ENCODE data around the gene SHROOM1. TPM values are rescaled to one million over a fixed set of nuclear protein-coding genes. Genes with fewer than 3 reads are reported as not detected.

SHROOM1 gene
- total and polyA plus RNA-seq, 9 of the 15 experiments (the other 6 are each of a cell fraction or from before 2014, with no cell fraction given), result 0.44 to 26.5 (median 11.9) TPM

GRCh38 chr5:132790201-132790865 lies 40.1 kb downstream of the SHROOM1 start:
- ChIA-PET CTCF (ENCODE audit: low intra/inter-chr PET ratio) (no interaction called here), POLR2A (interaction anchor here (0.8 to 1.5 kb wide), 5 partner anchors 10 to 52 kb away, joined by 3 to 5 read pairs (median 4); partner anchors contain the start of gene KIF3A)
- H4K20me1 ChIP-seq (replicated peaks; ENCODE audit: control insufficient read depth, insufficient read depth, low read length), result no peaks in the 10 kb centered on the region
- TF ChIP-seq NFATC3 (IDR thresholded peaks at IDR 0.05) (no peak), ZNF561 (CRISPR knock-in tag; conservative IDR thresholded peaks at IDR 0.05) (no peak), ZNF76 (CRISPR knock-in tag; IDR thresholded peaks at IDR 0.05; ENCODE audit: borderline replicate concordance) (no peak), ZNF133 (CRISPR knock-in tag; IDR thresholded peaks at IDR 0.05) (no peak), ZNF175 (CRISPR knock-in tag; IDR thresholded peaks at IDR 0.05; ENCODE audit: low read depth) (no peak), HMG20B (CRISPR knock-in tag; IDR thresholded peaks at IDR 0.05) (no peak), DPF2 (IDR thresholded peaks at IDR 0.05) (peak; percentile 85), SMARCA4 (IDR thresholded peaks at IDR 0.05) (peak; percentile 88), ZNF184 (CRISPR knock-in tag; IDR thresholded peaks at IDR 0.05) (no peak), TRIM28 (IDR thresholded peaks at IDR 0.05) (no peak), ZFP30 (CRISPR knock-in tag; IDR thresholded peaks at IDR 0.05; ENCODE audit: borderline replicate concordance) (no peak), CEBPB (tag; IDR thresholded peaks at IDR 0.05) (no peak), LEF1 (IDR thresholded peaks at IDR 0.05) (peak; percentile 57), KDM5B (IDR thresholded peaks at IDR 0.05; ENCODE audit: insufficient replicate concordance, low read depth, low read length) (no peak), STAT5B (CRISPR knock-in tag; IDR thresholded peaks at IDR 0.05) (no peak), PHF21A (IDR thresholded peaks at IDR 0.05; ENCODE audit: borderline replicate concordance, low read depth) (no peak), TGIF2 (CRISPR knock-in tag; IDR thresholded peaks at IDR 0.05) (no peak), MNT (conservative IDR thresholded peaks at IDR 0.05) (no peak), NCOA1 (IDR thresholded peaks at IDR 0.05; ENCODE audit: low read depth) (0 out of 2 replicates have a peak, but pooled peaks have one; percentile 29), SAP30 (IDR thresholded peaks at IDR 0.05; ENCODE audit: borderline replicate concordance, insufficient read depth, low read depth, low read length, poor library complexity, severe bottlenecking) (no peak), ZNF384 (IDR thresholded peaks at IDR 0.05; ENCODE audit: low read depth, low read length) (no peak), TCF3 (CRISPR knock-in tag; IDR thresholded peaks at IDR 0.05) (peak; percentile 36; the same call in 1 of the 2 replicates), RCOR1 (IDR thresholded peaks at IDR 0.05; ENCODE audit: borderline replicate concordance in 1 of 2, low read depth in 2 of 2, low read length in 2 of 2) (peak in 1 of 2 experiments; percentile 83; a peak in 2 of 4 replicates), NFXL1 (CRISPR knock-in tag; IDR thresholded peaks at IDR 0.05) (no peak)

More at GRCh38 chr5:132790201-132790865, 40.1 kb downstream of the SHROOM1 start:
- H2AFZ ChIP-seq (ENCODE audit: low read depth, low read length), result no peak overlapping the region
- no peak overlapping the region for H3K27ac ChIP-seq (ENCODE audit: extremely low read depth, low read depth, low read length)
- in situ Hi-C loops (cut with MboI) (no loop called here), intact Hi-C loops (cut with micrococcal nuclease) (no loop called here)
- ATAC-seq (no peak), DNase-seq (ENCODE audit: extremely low read depth in 1 of 4, low spot score in 3 of 4) (peak in 1 of 4 experiments; percentile 51), FAIRE-seq (no peak)
- no peaks in the 10 kb centered on the region for H3K9me1 ChIP-seq (ENCODE audit: control insufficient read depth, insufficient read depth, low read length)
- no peaks in the 10 kb centered on the region for H3K27me3 ChIP-seq (ENCODE audit: control insufficient read depth in 2 of 2, insufficient read depth in 2 of 2, low read length in 2 of 2)
- H3K36me3 ChIP-seq (ENCODE audit: control insufficient read depth, insufficient read depth, low read length), result no peaks in the 10 kb centered on the region
- H3K4me1 ChIP-seq (replicated peaks in 1 of 2; ENCODE audit: control insufficient read depth in 2 of 2, insufficient read depth in 2 of 2, low read length in 2 of 2), result peaks cover 38 to 57% of the 10 kb centered on the region in 2 experiments
- no peaks in the 10 kb centered on the region for H3K9me3 ChIP-seq (replicated peaks; ENCODE audit: control insufficient read depth, insufficient read depth, low read depth, low read length)
- no peak overlapping the region for H3K4me3 ChIP-seq
- no TSS peak for BruUV-seq (replicated peaks)
- H3K79me2 ChIP-seq (ENCODE audit: control insufficient read depth, insufficient read depth, low read length), result no peaks in the 10 kb centered on the region
- 19% methylated on average over 2 of the region's 2 CpGs for WGBS (ENCODE audit: insufficient coverage, low coverage, missing lambda C conversion rate)
- no peak overlapping the region; the same call in 1 of the 2 replicates for H3K4me2 ChIP-seq (ENCODE audit: insufficient read depth, low read length)
- H3K9ac ChIP-seq (ENCODE audit: insufficient read depth in 1 of 2, low read depth in 2 of 2, low read length in 2 of 2), result peak overlapping the region in 1 of 2 experiments; percentile 76; a peak in 1 of 4 replicates

Data from K562 (cell line).